HL-60 (cell line): Measurements from ENCODE around the gene RASD2.

Experiments
- CTCF ChIP-seq: IDR thresholded peaks from one replicate; pipeline ENCODE4 v1.5.1; 2011; ENCODE audit warnings: low read length, control low read depth, inconsistent platforms; ENCODE audit not compliant: insufficient read depth
- GABPA ChIP-seq: IDR thresholded peaks from 2 replicates; pipeline ENCODE4 v1.6.1; 2012; ENCODE audit warnings: low read depth
- POLR2AphosphoS5 ChIP-seq: IDR thresholded peaks from 2 replicates; pipeline ENCODE4 v1.6.1; 2012; ENCODE audit warnings: low read depth
- REST ChIP-seq: IDR thresholded peaks from 2 replicates; pipeline ENCODE4 v1.6.1; 2012; ENCODE audit warnings: low read depth; ENCODE audit not compliant: insufficient replicate concordance

- TF ChIP-seq CTCF = no peak
- no peak for TF ChIP-seq POLR2AphosphoS5
- TF ChIP-seq REST = no peak
- TF ChIP-seq GABPA = no peak
Observed at GRCh38 chr22:35600476-35600875, 59.8 kb downstream of the RASD2 start.
